Endothelial cell of umbilical vein (primary cell): Measurements from ENCODE around the gene FAM124B. TPM values are rescaled to one million over a fixed set of nuclear protein-coding genes. Genes with fewer than 3 reads are reported as not detected.

Experiments
- BruUV-seq: library from RNA; stranded (reverse); fragments of 400-500 nt; replicated peaks from 2 replicates; lab custom pipeline; 2021; lab: Mats Ljungman, UMichigan
- CTCF ChIA-PET: fragments of 300-600, 350-600 bp; sonication (Branson Sonifier 250); formaldehyde crosslinking; loops from one replicate; lab custom pipeline; 2021; ENCODE audit warnings: antibody characterized with exemption, inconsistent platforms; lab: Charles Lee
- POLR2A ChIA-PET: fragments of 300-600, 350-600 bp; sonication (Branson Sonifier 250); formaldehyde crosslinking; loops from one replicate; lab custom pipeline; 2021; ENCODE audit warnings: antibody characterized with exemption, inconsistent platforms; lab: Charles Lee
- DNase-seq: peaks from one replicate; pipeline ENCODE4 v3.0.0-alpha.2; 2011; ENCODE audit warnings: low read depth, low spot score
- FAIRE-seq: peaks from 2 replicates; lab custom pipeline; 2011; peaks lifted over from hg19 to GRCh38; lab: Jason Lieb, UNC
- H2AFZ ChIP-seq: 2 replicates; pipeline ENCODE4 v1.6.0; 2012; ENCODE audit warnings: low read depth, low read length, control low read depth, inconsistent platforms
- H3K27ac ChIP-seq: 2 replicates; pipeline ENCODE4 v1.5.1; 2011; ENCODE audit warnings: low read depth, mild to moderate bottlenecking, control low read depth, low read length, moderate library complexity; ENCODE audit not compliant: insufficient read depth
- H3K27me3 ChIP-seq, 2 experiments: 2 replicates each; pipeline versions ENCODE4 v1.6.0 to v1.6.1; 2011; ENCODE audit warnings: low read length in 2 of 2, mixed read lengths in 1 of 2; ENCODE audit not compliant: control insufficient read depth in 2 of 2, insufficient read depth in 2 of 2
- H3K36me3 ChIP-seq, 2 experiments: 2 replicates in 1 of 2; 3 replicates in 1 of 2; pipeline ENCODE4 v1.5.1; 2011; ENCODE audit warnings: low read length in 2 of 2, mild to moderate bottlenecking in 1 of 2, moderate library complexity in 1 of 2; ENCODE audit not compliant: control insufficient read depth in 2 of 2, insufficient read depth in 2 of 2; ENCODE audit errors: extremely low read depth in 1 of 2
- H3K4me1 ChIP-seq: 3 replicates; pipeline ENCODE4 v1.5.1; 2011; ENCODE audit warnings: mild to moderate bottlenecking, low read length; ENCODE audit not compliant: control insufficient read depth, insufficient read depth; ENCODE audit errors: extremely low read depth
- H3K4me2 ChIP-seq: 2 replicates; pipeline ENCODE4 v1.6.1; 2011; ENCODE audit warnings: low read length, control low read depth, mixed read lengths; ENCODE audit not compliant: insufficient read depth
- H3K4me3 ChIP-seq, 3 experiments: fragments of 200-600 bp in 1 of 3; sonication (generic), shearing (Covaris generic) in 1 of 3; replicated peaks in 1 of 3; 2 replicates each; pipeline ENCODE4 v1.5.1; 2011 to 2016; ENCODE audit warnings: control low read depth in 3 of 3, low read length in 3 of 3, mild to moderate bottlenecking in 2 of 3, inconsistent platforms in 1 of 3, low read depth in 1 of 3, moderate library complexity in 1 of 3; ENCODE audit not compliant: insufficient read depth in 1 of 3
- H3K79me2 ChIP-seq: 2 replicates; pipeline ENCODE4 v1.6.0; 2012; ENCODE audit warnings: low read length, inconsistent platforms; ENCODE audit not compliant: control insufficient read depth, insufficient read depth
- H3K9ac ChIP-seq: replicated peaks from 2 replicates; pipeline ENCODE3; 2011; ENCODE audit warnings: low read length, control low read depth; ENCODE audit not compliant: insufficient read depth; ENCODE audit errors: extremely low read depth
- H3K9me1 ChIP-seq: replicated peaks from 3 replicates; pipeline ENCODE4 v1.6.0; 2011; ENCODE audit warnings: mild to moderate bottlenecking, low read length; ENCODE audit not compliant: control insufficient read depth, insufficient read depth; ENCODE audit errors: extremely low read depth
- H3K9me3 ChIP-seq: replicated peaks from 2 replicates; pipeline ENCODE4 v1.5.1; 2012; ENCODE audit warnings: low read length, inconsistent platforms; ENCODE audit not compliant: control insufficient read depth, insufficient read depth
- H4K20me1 ChIP-seq: replicated peaks from 2 replicates; pipeline ENCODE3; 2011; ENCODE audit warnings: mild to moderate bottlenecking, low read length; ENCODE audit not compliant: control insufficient read depth, insufficient read depth; ENCODE audit errors: extremely low read depth
- CTCF ChIP-seq, 2 donors: IDR thresholded peaks; 1 replicate in 1 of 2; 2 replicates in 1 of 2; pipeline ENCODE4 v1.5.1; 2011; ENCODE audit warnings: low read length in 2 of 2, mild to moderate bottlenecking in 2 of 2, moderate library complexity in 2 of 2, control low read depth in 1 of 2, inconsistent platforms in 1 of 2, low read depth in 1 of 2; ENCODE audit not compliant: insufficient read depth in 1 of 2; ENCODE audit errors: extremely low read depth in 1 of 2
- EZH2 ChIP-seq: IDR thresholded peaks from 2 replicates; pipeline ENCODE4 v1.6.1; 2012; ENCODE audit warnings: borderline replicate concordance, low read depth, mild to moderate bottlenecking, moderate library complexity, low read length, inconsistent platforms; ENCODE audit not compliant: severe bottlenecking
- FOS ChIP-seq: IDR thresholded peaks from 2 replicates; pipeline ENCODE4 v1.6.1; 2011; ENCODE audit warnings: mild to moderate bottlenecking, low read length, moderate library complexity, borderline replicate concordance; ENCODE audit not compliant: insufficient read depth
- GATA2 ChIP-seq: IDR thresholded peaks from 2 replicates; pipeline ENCODE4 v1.7.0; 2011; ENCODE audit warnings: low read depth, mild to moderate bottlenecking, moderate library complexity, mixed read lengths, low read length; ENCODE audit not compliant: insufficient read length, insufficient read depth
- JUN ChIP-seq: IDR thresholded peaks from 2 replicates; pipeline ENCODE4 v1.6.1; 2011; ENCODE audit warnings: borderline replicate concordance, low read depth; ENCODE audit not compliant: insufficient read length, insufficient read depth
- POLR2A ChIP-seq: IDR thresholded peaks from 2 replicates; pipeline ENCODE4 v1.6.1; 2012; ENCODE audit warnings: low read depth, mild to moderate bottlenecking, control low read depth, low read length
- POLR2AphosphoS5 ChIP-seq: IDR thresholded peaks from 2 replicates; pipeline ENCODE4 v1.6.1; 2012; ENCODE audit warnings: low read depth, mild to moderate bottlenecking, control low read depth, low read length, moderate library complexity; ENCODE audit not compliant: insufficient read depth
- dilution Hi-C: fragments of 300-500 bp; cut with MboI; formaldehyde crosslinking; loops from one replicate; pipeline ENCODE4 v1.15.0; 2019; ENCODE audit warnings: low sequenced_read_pairs; ENCODE audit not compliant: extremely low pct_ligation_motif_present
- intact Hi-C: fragments of 100-400 bp; cut with micrococcal nuclease; formaldehyde crosslinking; loops from one replicate; pipeline ENCODE4 v1.10.0; 2022
- polyA plus RNA-seq, 4 experiments: library from polyadenylated mRNA; depleted of rRNA in 3 of 4; stranded (reverse) in 3 of 4; unstranded in 1 of 4; fragments of >200 nt; gene quantifications; 2 replicates each; pipeline versions ENCODE4 v1.2.1 to v1.2.3, GENCODE V29; 2011 to 2012; ENCODE audit warnings: missing spikeins in 1 of 4
- total RNA-seq: library from RNA; stranded (reverse); gene quantifications from 2 replicates; pipeline ENCODE4 v1.2.3, GENCODE V29; 2021

Gene FAM124B
- total and polyA plus RNA-seq, 2 donors (not counting 3 experiments of a cell fraction or from before 2014, with no cell fraction given) = 82.0 to 119 TPM

GRCh38 chr2:224372641-224373040 is 29.3 kb downstream of the FAM124B start:
- Histone ChIP-seq H3K36me3 (peaks cover 0 to 7% of the 10 kb centered on the region in 2 experiments), H3K9me3 (no peaks in the 10 kb centered on the region), H2AFZ (no peak overlapping the region), H3K4me1 (no peaks in the 10 kb centered on the region), H3K4me3 (no peak overlapping the region), H3K79me2 (no peaks in the 10 kb centered on the region), H3K27ac (no peak overlapping the region), H3K9me1 (no peaks in the 10 kb centered on the region), H3K9ac (no peak overlapping the region), H3K4me2 (no peak overlapping the region), H3K27me3 (no peaks in the 10 kb centered on the region), H4K20me1 (no peaks in the 10 kb centered on the region)
- intact Hi-C loops = no loop called here
- DNase-seq = no peak
- no peak for TF ChIP-seq GATA2
- TF ChIP-seq POLR2A = no peak
- TF ChIP-seq FOS = no peak
- no peak for TF ChIP-seq POLR2AphosphoS5
- no peak for TF ChIP-seq JUN
- TF ChIP-seq CTCF (IDR thresholded peaks at IDR 0.05; ENCODE audit: extremely low read depth in 1 of 2, insufficient read depth in 1 of 2, low read depth in 1 of 2, low read length in 2 of 2) = no peak
- TF ChIP-seq EZH2 = no peak
- ChIA-PET CTCF (interaction anchor here (0.8 to 9.0 kb wide), 7 partner anchors 13 to 403 kb away, joined by 3 to 84 read pairs (median 4); no protein-coding TSS in a partner anchor), POLR2A (no interaction called here)
- no TSS peak for BruUV-seq
- no peak for FAIRE-seq
- dilution Hi-C loops = no loop called here
